C4-2B (cell line): ENCODE data around the gene TNRC6B.

Experiments used
- H3K27ac ChIP-seq: fragments of 450-650 bp; 2 replicates; pipeline ENCODE4 v1.5.1; 2017
- ZFX ChIP-seq: fragments of 450-650 bp; IDR thresholded peaks from 2 replicates; pipeline ENCODE4 v1.6.1; 2017
- TF ChIP-seq, protein P1 (sequence below): fragments of 450-650 bp; conservative IDR thresholded peaks from 2 replicates; pipeline ENCODE4 v1.5.1; 2017; ENCODE audit warnings: mild to moderate bottlenecking

Gene TNRC6B

DNA sequence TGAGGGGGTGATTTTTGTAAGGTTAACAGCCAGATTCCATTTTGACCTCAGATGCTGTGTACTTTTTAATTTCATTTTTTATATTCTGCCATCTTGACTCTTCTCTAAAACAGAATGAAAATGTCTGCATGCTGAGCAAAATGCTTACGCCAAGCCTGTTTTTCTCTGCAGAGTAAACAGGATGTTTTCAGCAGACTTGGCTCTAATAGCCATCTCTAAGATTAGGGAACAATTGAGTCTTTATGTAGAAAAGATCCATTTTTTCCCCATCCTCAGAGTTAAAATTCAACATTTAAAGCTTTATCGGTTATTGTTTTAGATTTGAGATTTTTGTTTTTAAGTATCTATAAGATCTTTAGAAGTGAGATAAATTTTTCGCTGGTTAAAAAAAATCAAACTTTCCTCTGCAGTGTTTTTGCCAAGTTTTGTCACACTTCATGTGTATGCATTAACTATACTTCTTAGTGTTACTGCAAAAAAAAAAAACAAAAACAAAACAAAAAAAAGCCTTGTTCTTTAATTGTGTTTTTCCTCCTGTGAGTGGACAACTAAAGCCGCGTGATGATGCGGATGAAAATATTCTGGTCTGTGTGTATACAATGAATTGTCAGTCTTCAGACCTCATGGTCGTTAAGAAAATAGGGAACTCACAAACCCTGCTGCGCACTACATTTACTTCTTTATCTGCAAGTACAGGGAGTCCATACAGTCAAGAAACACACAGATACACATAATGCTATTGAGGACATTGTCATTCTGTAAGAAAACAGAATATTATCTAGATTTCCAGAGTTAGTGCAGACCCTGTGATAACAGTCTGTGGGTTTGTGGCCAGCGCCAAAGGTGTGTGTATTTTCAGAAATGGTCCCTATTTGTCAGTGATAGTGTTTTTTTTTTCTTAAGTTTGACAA is 151.1 kb downstream of the TNRC6B start:
- TF ChIP-seq, protein P1, sequence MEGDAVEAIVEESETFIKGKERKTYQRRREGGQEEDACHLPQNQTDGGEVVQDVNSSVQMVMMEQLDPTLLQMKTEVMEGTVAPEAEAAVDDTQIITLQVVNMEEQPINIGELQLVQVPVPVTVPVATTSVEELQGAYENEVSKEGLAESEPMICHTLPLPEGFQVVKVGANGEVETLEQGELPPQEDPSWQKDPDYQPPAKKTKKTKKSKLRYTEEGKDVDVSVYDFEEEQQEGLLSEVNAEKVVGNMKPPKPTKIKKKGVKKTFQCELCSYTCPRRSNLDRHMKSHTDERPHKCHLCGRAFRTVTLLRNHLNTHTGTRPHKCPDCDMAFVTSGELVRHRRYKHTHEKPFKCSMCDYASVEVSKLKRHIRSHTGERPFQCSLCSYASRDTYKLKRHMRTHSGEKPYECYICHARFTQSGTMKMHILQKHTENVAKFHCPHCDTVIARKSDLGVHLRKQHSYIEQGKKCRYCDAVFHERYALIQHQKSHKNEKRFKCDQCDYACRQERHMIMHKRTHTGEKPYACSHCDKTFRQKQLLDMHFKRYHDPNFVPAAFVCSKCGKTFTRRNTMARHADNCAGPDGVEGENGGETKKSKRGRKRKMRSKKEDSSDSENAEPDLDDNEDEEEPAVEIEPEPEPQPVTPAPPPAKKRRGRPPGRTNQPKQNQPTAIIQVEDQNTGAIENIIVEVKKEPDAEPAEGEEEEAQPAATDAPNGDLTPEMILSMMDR: no peak
- H3K27ac ChIP-seq: no peak overlapping the region

DNA sequence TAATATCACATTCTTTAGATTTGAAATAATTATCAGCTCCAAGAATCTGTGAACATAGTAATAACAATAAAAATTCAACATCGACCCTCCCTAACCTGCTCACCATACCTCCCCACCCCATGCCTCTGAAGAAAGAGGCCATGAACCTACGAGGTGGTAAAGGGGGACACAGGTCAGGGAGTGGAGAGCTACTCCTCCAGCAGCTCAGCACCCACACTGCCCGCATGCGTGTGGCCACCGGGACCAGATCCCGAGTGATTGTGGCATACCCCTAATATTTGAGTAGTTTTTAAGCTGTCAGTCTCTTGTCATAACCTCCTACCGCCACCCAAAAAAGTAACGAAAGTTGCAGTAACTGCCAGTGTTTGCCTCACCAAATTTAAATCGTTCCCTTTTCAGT is 151.7 kb downstream of the TNRC6B start:
- TF ChIP-seq ZFX: no peak
- TF ChIP-seq, protein P1: no peak
- H3K27ac ChIP-seq: no peak overlapping the region

DNA sequence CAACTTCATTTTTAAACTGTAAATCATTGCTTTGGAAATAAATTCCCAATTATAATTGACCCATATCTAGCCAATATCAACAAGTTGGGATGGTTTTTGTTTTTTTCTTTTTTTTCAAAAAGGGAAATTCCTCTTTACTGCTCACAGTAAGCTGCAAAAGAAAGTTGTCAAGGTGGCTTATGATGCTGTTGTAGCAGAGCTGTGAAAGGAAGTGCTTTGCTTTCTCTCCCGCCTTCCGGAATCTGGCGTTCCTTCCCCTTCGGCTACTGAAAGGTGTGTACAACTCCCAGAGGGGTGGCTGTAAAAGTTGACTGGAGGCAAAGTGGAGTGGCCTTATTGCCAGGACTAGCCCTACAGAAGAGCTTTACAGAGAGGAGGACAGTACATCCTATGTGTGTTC is 152.4 kb downstream of the TNRC6B start:
- TF ChIP-seq, protein P1: no peak
- no peak for TF ChIP-seq ZFX
- H3K27ac ChIP-seq: no peak overlapping the region

DNA sequence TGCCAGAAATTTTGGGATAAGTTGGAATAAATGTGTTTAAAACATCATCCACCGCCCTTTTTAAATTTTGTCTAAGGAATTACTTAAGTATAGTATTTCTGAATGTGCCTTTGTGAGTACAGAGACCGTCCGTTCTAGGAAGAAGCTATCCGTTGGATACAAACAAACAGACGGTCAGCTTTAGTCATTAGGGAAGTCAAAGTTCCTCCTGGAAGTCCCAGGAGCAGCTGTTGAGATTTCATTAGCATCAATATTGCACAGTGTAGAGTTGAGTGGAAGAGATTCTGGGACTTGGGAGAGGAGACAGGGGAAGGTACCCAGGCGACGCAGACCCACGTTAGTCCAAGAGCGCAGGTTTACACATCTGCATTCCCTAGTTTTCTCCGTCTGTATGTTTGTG is 152.9 kb downstream of the TNRC6B start:
- no peak overlapping the region for H3K27ac ChIP-seq
- no peak for TF ChIP-seq ZFX
- TF ChIP-seq, protein P1: no peak

DNA sequence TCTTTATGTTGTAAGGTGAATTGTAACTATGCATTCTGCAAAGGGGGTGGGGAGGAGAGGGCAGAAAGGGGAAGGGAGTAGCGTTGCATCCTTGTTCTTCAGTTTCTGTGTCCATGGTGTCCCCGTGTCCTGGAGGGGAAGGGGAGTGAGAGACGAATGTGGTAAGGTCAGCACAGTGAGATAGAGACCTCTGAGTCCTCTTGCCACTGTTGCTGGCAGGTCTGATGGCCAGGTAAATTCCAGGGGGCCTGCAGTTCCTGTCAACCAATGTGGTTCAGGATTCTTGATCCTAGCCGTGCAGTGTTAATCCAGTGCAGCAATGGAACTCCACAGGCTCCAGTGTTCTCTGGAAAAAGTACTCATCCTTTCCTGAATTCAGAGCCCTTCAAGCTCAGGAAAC is 154.0 kb downstream of the TNRC6B start:
- no peak for TF ChIP-seq ZFX
- TF ChIP-seq, protein P1: no peak
- H3K27ac ChIP-seq: no peak overlapping the region

DNA sequence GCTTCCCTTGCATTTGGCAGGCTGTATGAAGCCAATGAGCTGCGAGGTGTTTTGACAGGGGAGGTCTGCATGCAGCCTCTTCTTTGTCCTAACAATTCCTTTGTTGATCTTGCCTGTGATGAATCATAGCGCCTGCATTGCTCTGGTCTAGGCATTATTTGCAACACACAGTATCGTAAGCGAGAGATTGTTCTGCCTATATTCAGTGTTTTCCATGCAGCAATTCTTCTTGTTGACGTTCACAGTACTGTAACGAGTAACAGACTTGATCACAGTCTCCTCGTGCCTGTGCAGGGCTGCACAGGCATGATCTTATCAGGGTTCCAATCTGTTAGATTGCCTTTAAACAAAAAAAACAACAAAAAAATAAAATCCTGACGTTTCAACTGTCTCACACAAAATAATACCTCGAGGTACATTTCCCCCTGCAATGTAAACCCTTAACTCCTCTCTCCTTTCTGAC is 154.6 kb downstream of the TNRC6B start:
- H3K27ac ChIP-seq: no peak overlapping the region
- TF ChIP-seq, protein P1: no peak
- TF ChIP-seq ZFX: no peak

DNA sequence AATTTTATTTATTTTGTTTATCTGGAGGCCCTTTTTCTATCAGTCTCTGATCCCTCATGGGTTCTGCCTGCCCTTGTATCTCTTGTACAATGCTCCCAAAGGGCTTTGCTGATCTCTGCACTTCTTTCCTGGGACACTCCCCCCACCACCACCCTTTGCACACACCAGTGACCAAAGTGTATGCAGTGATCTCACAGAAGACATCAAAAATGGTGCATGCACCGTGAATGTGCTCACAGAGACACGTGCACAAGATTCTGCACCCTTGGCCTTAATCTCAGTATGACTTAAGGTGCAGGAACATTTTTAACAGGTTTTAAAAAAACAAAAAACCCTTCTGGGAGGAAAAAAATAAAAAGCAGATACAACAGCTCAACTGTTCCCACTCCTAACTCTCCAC is 156.3 kb downstream of the TNRC6B start:
- H3K27ac ChIP-seq: no peak overlapping the region
- TF ChIP-seq ZFX: no peak
- TF ChIP-seq, protein P1: no peak
